ENCODE data around the gene TRANK1. TPM values are rescaled to one million over a fixed set of nuclear protein-coding genes. Genes with fewer than 3 reads are reported as not detected.

The TRANK1 gene
- total RNA-seq, 1 experiment from 2014 or later, result 10.3 TPM

- no peak overlapping the region for H3K27ac Mint-ChIP-seq (ENCODE audit: unreplicated experiment)
- BruUV-seq (replicated peaks), result no TSS peak
- H3K27me3 Mint-ChIP-seq (ENCODE audit: unreplicated experiment), result peaks cover 9% of the 10 kb centered on the region
- peaks cover 5% of the 10 kb centered on the region for H3K4me1 Mint-ChIP-seq (ENCODE audit: low read depth, unreplicated experiment)
- intact Hi-C loops (cut with micrococcal nuclease; ENCODE audit: unreplicated experiment), result no loop called here
- H3K4me3 Mint-ChIP-seq (ENCODE audit: low read depth, unreplicated experiment), result no peak overlapping the region
- no peaks in the 10 kb centered on the region for H3K36me3 Mint-ChIP-seq (ENCODE audit: insufficient read depth, unreplicated experiment)
- no peak for DNase-seq
- CTCF ChIA-PET, result no interaction called here
- H3K9me3 Mint-ChIP-seq (ENCODE audit: low read depth, unreplicated experiment), result no peaks in the 10 kb centered on the region
- no peak for TF ChIP-seq CTCF (IDR thresholded peaks at IDR 0.05; ENCODE audit: unreplicated experiment)
These were observed 73.3 kb downstream of the TRANK1 start for GRCh38 chr3:36871379-36872126.

GRCh38 chr3:36868614-36869436 lies 76.0 kb downstream of the TRANK1 start:
- Mint-ChIP-seq H3K27ac (ENCODE audit: unreplicated experiment) (no peak overlapping the region), H3K27me3 (ENCODE audit: unreplicated experiment) (peaks cover 14% of the 10 kb centered on the region), H3K36me3 (ENCODE audit: insufficient read depth, unreplicated experiment) (no peaks in the 10 kb centered on the region), H3K9me3 (ENCODE audit: low read depth, unreplicated experiment) (no peaks in the 10 kb centered on the region), H3K4me3 (ENCODE audit: low read depth, unreplicated experiment) (no peak overlapping the region), H3K4me1 (ENCODE audit: low read depth, unreplicated experiment) (no peaks in the 10 kb centered on the region)
- CTCF ChIA-PET, result interaction anchor here (0.7 to 2.1 kb wide), 5 partner anchors 77 to 903 kb away, joined by 3 to 13 read pairs (median 5); no protein-coding TSS in a partner anchor
- no TSS peak for BruUV-seq (replicated peaks)
- intact Hi-C loops (cut with micrococcal nuclease; ENCODE audit: unreplicated experiment), result loop anchor here (1.0 to 2.0 kb wide), 3 partner anchors 76 to 902 kb away; no protein-coding TSS in a partner anchor
- TF ChIP-seq CTCF (IDR thresholded peaks at IDR 0.05; ENCODE audit: unreplicated experiment), result peak; percentile 66
- DNase-seq, result peak; percentile 43

GRCh38 chr3:36867810-36868209 lies 77.0 kb downstream of the TRANK1 start:
- intact Hi-C loops (cut with micrococcal nuclease; ENCODE audit: unreplicated experiment), result loop anchor here (2.0 kb wide), 2 partner anchors 75 to 901 kb away; no protein-coding TSS in a partner anchor
- DNase-seq, result no peak
- H3K4me1 Mint-ChIP-seq (ENCODE audit: low read depth, unreplicated experiment), result no peaks in the 10 kb centered on the region
- H3K36me3 Mint-ChIP-seq (ENCODE audit: insufficient read depth, unreplicated experiment), result no peaks in the 10 kb centered on the region
- CTCF ChIA-PET, result interaction anchor here (2.1 kb wide), 1 partner anchor 91 kb away, joined by 13 read pairs; no protein-coding TSS in a partner anchor
- no peak overlapping the region for H3K4me3 Mint-ChIP-seq (ENCODE audit: low read depth, unreplicated experiment)
- H3K9me3 Mint-ChIP-seq (ENCODE audit: low read depth, unreplicated experiment), result no peaks in the 10 kb centered on the region
- peaks cover 14% of the 10 kb centered on the region for H3K27me3 Mint-ChIP-seq (ENCODE audit: unreplicated experiment)
- no peak overlapping the region for H3K27ac Mint-ChIP-seq (ENCODE audit: unreplicated experiment)
- BruUV-seq (replicated peaks), result no TSS peak
- no peak for TF ChIP-seq CTCF (IDR thresholded peaks at IDR 0.05; ENCODE audit: unreplicated experiment)

GRCh38 chr3:36866368-36866767 lies 78.5 kb downstream of the TRANK1 start:
- peaks cover 14% of the 10 kb centered on the region for H3K27me3 Mint-ChIP-seq (ENCODE audit: unreplicated experiment)
- no peaks in the 10 kb centered on the region for H3K36me3 Mint-ChIP-seq (ENCODE audit: insufficient read depth, unreplicated experiment)
- TF ChIP-seq CTCF (IDR thresholded peaks at IDR 0.05; ENCODE audit: unreplicated experiment), result no peak
- no peaks in the 10 kb centered on the region for H3K4me1 Mint-ChIP-seq (ENCODE audit: low read depth, unreplicated experiment)
- H3K27ac Mint-ChIP-seq (ENCODE audit: unreplicated experiment), result no peak overlapping the region
- H3K9me3 Mint-ChIP-seq (ENCODE audit: low read depth, unreplicated experiment), result no peaks in the 10 kb centered on the region
- no peak overlapping the region for H3K4me3 Mint-ChIP-seq (ENCODE audit: low read depth, unreplicated experiment)
- DNase-seq, result no peak
- BruUV-seq (replicated peaks), result no TSS peak
- CTCF ChIA-PET, result no interaction called here
- intact Hi-C loops (cut with micrococcal nuclease; ENCODE audit: unreplicated experiment), result no loop called here
